Measurements from ENCODE around the gene SKIDA1.

SKIDA1 gene

GRCh38 chr10:21515361-21516241 lies 9.9 kb downstream of the SKIDA1 start:
- no peak for DNase-seq

GRCh38 chr10:21514818-21515351 lies 10.6 kb downstream of the SKIDA1 start:
- DNase-seq: no peak

- DNase-seq: no peak
Observed at GRCh38 chr10:21514129-21514817, 11.2 kb downstream of the SKIDA1 start.

GRCh38 chr10:21513405-21513788 lies 12.1 kb downstream of the SKIDA1 start:
- DNase-seq: no peak

- no peak for DNase-seq
Observed at GRCh38 chr10:21512573-21513404, 12.7 kb downstream of the SKIDA1 start.

- no peak for DNase-seq
Observed at GRCh38 chr10:21511946-21512572, 13.4 kb downstream of the SKIDA1 start.

GRCh38 chr10:21511095-21511570 lies 14.3 kb downstream of the SKIDA1 start:
- no peak for DNase-seq

GRCh38 chr10:21510241-21511094 lies 15.0 kb downstream of the SKIDA1 start:
- no peak for DNase-seq

GRCh38 chr10:21509341-21510240 lies 15.9 kb downstream of the SKIDA1 start:
- DNase-seq: no peak

GRCh38 chr10:21508706-21509331 lies 16.7 kb downstream of the SKIDA1 start:
- no peak for DNase-seq

- no peak for DNase-seq
Observed at GRCh38 chr10:21507150-21507549, 18.3 kb downstream of the SKIDA1 start.

GRCh38 chr10:21506351-21506750 lies 19.1 kb downstream of the SKIDA1 start:
- no peak for DNase-seq

- DNase-seq: no peak
Observed at GRCh38 chr10:21505711-21506278, 19.7 kb downstream of the SKIDA1 start.

- no peak for DNase-seq
Observed at GRCh38 chr10:21503542-21503941, 21.9 kb downstream of the SKIDA1 start.

- DNase-seq: no peak
Observed at GRCh38 chr10:21502348-21502740, 23.1 kb downstream of the SKIDA1 start.

- DNase-seq: no peak
Observed at GRCh38 chr10:21501731-21502347, 23.6 kb downstream of the SKIDA1 start.

- no peak for DNase-seq
Observed at GRCh38 chr10:21501091-21501490, 24.4 kb downstream of the SKIDA1 start.

GRCh38 chr10:21500578-21500910 lies 24.9 kb downstream of the SKIDA1 start:
- no peak for DNase-seq

Measured in HCEC 1CT (cell line).